ENCODE measurements around the gene JAK2. TPM values are rescaled to one million over a fixed set of nuclear protein-coding genes. Genes with fewer than 3 reads are reported as not detected.

JAK2 gene
- total and polyA plus RNA-seq, 2 of the 4 experiments (the other 2 are of a cell fraction): 2.3 to 6.1 TPM

- no peak overlapping the region for H2AFZ ChIP-seq (replicated peaks; ENCODE audit: low read length, poor library complexity)
- H3K9me1 ChIP-seq (ENCODE audit: insufficient read depth, low read length): no peaks in the 10 kb centered on the region
- H3K4me3 ChIP-seq (ENCODE audit: insufficient read depth, low read depth, low read length): no peak overlapping the region
- H3K9me3 ChIP-seq (ENCODE audit: control insufficient read depth, insufficient read depth, low read length): no peaks in the 10 kb centered on the region
- H2BK5ac ChIP-seq (ENCODE audit: low read depth, low read length, poor library complexity, severe bottlenecking): no peak overlapping the region
- TF ChIP-seq RAD21 (IDR thresholded peaks at IDR 0.05; ENCODE audit: low read length) (no peak), CEBPB (IDR thresholded peaks at IDR 0.05; ENCODE audit: low read depth, low read length) (no peak), USF2 (IDR thresholded peaks at IDR 0.05; ENCODE audit: low read depth, low read length) (no peak), CTCF (conservative IDR thresholded peaks at IDR 0.05; ENCODE audit: low read depth, low read length) (no peak), NFE2L2 (IDR thresholded peaks at IDR 0.05; ENCODE audit: low read depth, low read length) (no peak), CHD1 (IDR thresholded peaks at IDR 0.05; ENCODE audit: low read depth, low read length) (no peak), BHLHE40 (IDR thresholded peaks at IDR 0.05; ENCODE audit: low read depth, low read length) (no peak), SMC3 (IDR thresholded peaks at IDR 0.05; ENCODE audit: low read depth, low read length) (no peak), MAZ (IDR thresholded peaks at IDR 0.05; ENCODE audit: borderline replicate concordance, low read depth, low read length) (no peak), POLR2A (IDR thresholded peaks at IDR 0.05; ENCODE audit: low read depth, low read length) (no peak), MAFK (IDR thresholded peaks at IDR 0.05; ENCODE audit: low read depth, low read length) (no peak), ELK1 (IDR thresholded peaks at IDR 0.05; ENCODE audit: borderline replicate concordance, low read depth, low read length) (no peak), FOS (IDR thresholded peaks at IDR 0.05; ENCODE audit: low read depth, low read length) (no peak), MXI1 (IDR thresholded peaks at IDR 0.05; ENCODE audit: borderline replicate concordance, low read depth, low read length) (no peak), RCOR1 (IDR thresholded peaks at IDR 0.05; ENCODE audit: insufficient replicate concordance, low read length) (no peak), RFX5 (IDR thresholded peaks at IDR 0.05; ENCODE audit: low read depth, low read length) (no peak)
- H2AK5ac ChIP-seq (ENCODE audit: low read depth, low read length): no peak overlapping the region
- no peak overlapping the region for H2BK120ac ChIP-seq (ENCODE audit: low read depth, low read length)
- no peak overlapping the region for H2BK20ac ChIP-seq (ENCODE audit: low read depth, low read length)
- no peak overlapping the region for H2AK9ac ChIP-seq (replicated peaks; ENCODE audit: low read depth, low read length, poor library complexity)
- dilution Hi-C loops (cut with HindIII; ENCODE audit: low sequenced_read_pairs, unreplicated experiment) (no loop called here), in situ Hi-C loops (cut with MboI; ENCODE audit: low sequenced_read_pairs) (no loop called here), intact Hi-C loops (cut with micrococcal nuclease) (no loop called here)
- no peak overlapping the region for H3K18ac ChIP-seq (ENCODE audit: low read depth, low read length)
- BruUV-seq (replicated peaks): no TSS peak
- no peak overlapping the region for H3K14ac ChIP-seq (replicated peaks; ENCODE audit: low read depth, low read length)
- no peaks in the 10 kb centered on the region for H4K20me1 ChIP-seq (ENCODE audit: insufficient read depth, low read length)
- no peak overlapping the region for H3K4ac ChIP-seq (ENCODE audit: low read depth, low read length)
- no peaks in the 10 kb centered on the region for H3K79me1 ChIP-seq (ENCODE audit: low read depth in 1 of 2, low read length in 2 of 2)
- ATAC-seq (ENCODE audit: low read depth) (peak; percentile 21; the same call in 1 of the 2 replicates), DNase-seq (peak; percentile 4)
- no peak overlapping the region for H4K8ac ChIP-seq (ENCODE audit: low read depth in 2 of 2, low read length in 2 of 2)
- no peak overlapping the region for H3K27ac ChIP-seq (ENCODE audit: insufficient read depth, low read length)
- no peaks in the 10 kb centered on the region for H3K27me3 ChIP-seq (ENCODE audit: control insufficient read depth, insufficient read depth, low read length)
- no peak overlapping the region for H4K5ac ChIP-seq (ENCODE audit: low read depth, low read length)
- no peak overlapping the region for H3K56ac ChIP-seq (ENCODE audit: extremely low read depth, insufficient read depth, low read length)
- POLR2A ChIA-PET (ENCODE audit: unreplicated experiment): interaction anchor here (0.6 kb wide), 1 partner anchor 15 kb away, joined by 3 read pairs; no protein-coding TSS in a partner anchor
- no peak overlapping the region for H2BK15ac ChIP-seq (ENCODE audit: low read depth, low read length)
- no peaks in the 10 kb centered on the region for H3K36me3 ChIP-seq (ENCODE audit: control insufficient read depth, insufficient read depth, low read length)
- H4K91ac ChIP-seq (ENCODE audit: insufficient read depth, low read depth, low read length): no peak overlapping the region
- WGBS, 2 experiments (ENCODE audit: extremely low coverage in 2 of 2, insufficient read length in 1 of 2): no CpG with 5 or more reads among the region's 1 CpG
- no peaks in the 10 kb centered on the region for H3K4me1 ChIP-seq (ENCODE audit: control insufficient read depth, insufficient read depth, low read length)
- CTCF ChIA-PET: no interaction called here
- H3K9ac ChIP-seq (ENCODE audit: low read depth, low read length): no peak overlapping the region
- no peak overlapping the region for H3K23ac ChIP-seq (ENCODE audit: low read depth, low read length)
- H3K4me2 ChIP-seq (ENCODE audit: low read depth, low read length): no peak overlapping the region
Measured at GRCh38 chr9:5140151-5140550, 155.1 kb downstream of the JAK2 start.
